ENCODE data around the gene CFAP52.
"Not testable (repeated sequence)": the region's sequence is repeated elsewhere in the genome, so short reads cannot be mapped to it uniquely, and the experiment has no call there.

The CFAP52 gene

GRCh38 chr17:9571201-9571600 lies 5.2 kb upstream of the CFAP52 start:
- DNase-seq = no peak

- peak; percentile 82 for DNase-seq
These were observed 901 bp upstream of the CFAP52 start, which contains the start of gene STX8 for GRCh38 chr17:9575381-9576101. TSS of gene STX8 (minus strand) at chr17:9575820. CDS start at chr17:9575808, 12 bp downstream.

- no peak for DNase-seq
These were observed 899 bp downstream of the CFAP52 start for GRCh38 chr17:9577373-9577709.

DNA sequence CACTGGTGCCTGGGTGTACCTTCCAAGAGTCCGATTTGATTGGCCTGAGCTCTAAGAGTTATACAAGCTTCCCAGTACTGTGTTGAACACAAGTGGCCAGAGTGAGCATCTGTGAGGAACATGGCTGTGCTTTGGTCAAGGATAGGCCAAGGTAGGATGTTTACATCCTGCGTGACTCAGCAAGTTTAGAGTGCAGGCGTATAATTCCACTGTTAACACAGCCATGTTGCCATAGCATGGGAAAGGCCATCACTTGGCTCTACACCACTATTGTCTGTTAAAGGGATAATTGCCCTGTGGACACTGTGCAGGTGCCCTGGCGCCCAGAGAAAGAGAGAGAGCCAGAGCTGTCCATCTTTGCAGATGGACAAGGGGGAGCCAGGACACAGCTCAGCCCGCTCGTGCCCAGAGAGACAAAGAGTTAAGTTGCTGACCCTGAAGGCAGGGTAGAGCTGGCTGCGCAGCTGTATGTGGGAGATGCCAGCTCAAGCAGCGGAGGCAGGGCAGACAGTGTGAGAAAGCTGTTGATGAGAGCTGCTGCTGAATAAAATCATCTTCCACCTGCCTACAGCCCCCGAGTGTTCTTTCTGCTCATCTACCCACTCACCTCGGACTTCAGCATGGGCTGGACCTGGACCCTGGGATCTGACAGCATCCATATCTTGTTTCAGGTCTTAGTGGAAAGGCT lies 11.7 kb downstream of the CFAP52 start:
- no peak for DNase-seq

GRCh38 chr17:9594065-9594464 lies 17.6 kb downstream of the CFAP52 start:
- no peak for DNase-seq

GRCh38 chr17:9597638-9598037 lies 21.2 kb downstream of the CFAP52 start:
- not testable (repeated sequence) for DNase-seq

DNA sequence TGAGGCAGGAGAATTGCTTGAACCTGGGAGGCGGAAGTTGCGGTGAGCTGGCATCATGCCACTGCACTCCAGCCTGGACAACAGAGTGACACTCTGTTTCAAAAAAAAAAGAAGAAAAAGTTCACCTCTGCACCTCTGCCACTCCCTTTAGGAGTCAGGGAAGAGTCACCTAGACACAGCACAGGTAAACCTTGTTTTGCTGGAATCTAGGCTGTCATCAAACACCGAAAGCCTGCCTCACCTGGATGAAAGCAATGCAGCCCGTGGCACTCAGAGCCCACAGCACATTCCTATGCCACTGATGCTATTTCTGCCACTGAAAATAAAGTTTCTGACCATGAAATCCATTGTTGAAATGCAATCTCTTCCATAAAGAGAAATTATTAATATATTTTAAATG lies 22.2 kb downstream of the CFAP52 start:
- DNase-seq = no peak

DNA sequence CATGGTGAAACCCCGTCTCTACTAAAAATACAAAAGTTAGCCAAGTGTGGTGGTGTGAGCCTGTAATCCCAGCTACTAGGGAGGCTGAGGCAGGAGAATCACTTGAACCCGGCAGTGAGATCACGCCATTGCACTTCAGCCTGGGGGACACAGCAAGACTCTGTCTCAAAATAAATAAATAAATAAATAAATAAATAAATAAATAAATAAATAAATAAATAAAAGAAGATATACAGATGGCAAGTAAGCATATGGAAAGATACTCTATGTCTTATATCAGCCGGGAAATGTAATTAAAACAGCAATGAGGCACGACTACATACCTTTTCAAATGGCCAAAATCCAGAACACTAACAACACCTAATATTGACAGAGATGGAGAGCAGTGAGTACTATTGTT lies 28.1 kb downstream of the CFAP52 start:
- DNase-seq = not testable (repeated sequence)

GRCh38 chr17:9606453-9606852 lies 30.0 kb downstream of the CFAP52 start:
- no peak for DNase-seq

- DNase-seq = not testable (repeated sequence)
These were observed 30.6 kb downstream of the CFAP52 start for GRCh38 chr17:9607058-9607457.

GRCh38 chr17:9611557-9611956 lies 35.1 kb downstream of the CFAP52 start:
- no peak for DNase-seq

DNA sequence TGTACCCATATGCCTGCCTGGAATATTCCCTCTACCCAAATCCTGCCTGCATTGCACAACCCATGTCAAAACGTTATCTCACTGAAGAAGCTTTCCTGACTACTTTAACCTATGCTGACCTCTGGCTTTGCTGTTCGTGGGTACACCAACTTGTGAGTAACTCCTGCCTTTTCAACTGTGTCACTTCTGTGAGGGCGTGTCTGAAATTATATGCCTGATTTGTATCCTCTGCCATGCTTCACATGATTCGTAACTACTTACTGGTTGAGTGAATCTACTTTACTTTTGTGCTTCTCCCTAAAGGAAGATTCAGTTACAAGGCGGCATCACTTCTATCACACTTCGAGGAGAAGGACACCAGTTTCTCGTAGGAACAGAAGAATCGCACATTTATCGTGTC lies 35.6 kb downstream of the CFAP52 start:
- DNase-seq = no peak

DNA sequence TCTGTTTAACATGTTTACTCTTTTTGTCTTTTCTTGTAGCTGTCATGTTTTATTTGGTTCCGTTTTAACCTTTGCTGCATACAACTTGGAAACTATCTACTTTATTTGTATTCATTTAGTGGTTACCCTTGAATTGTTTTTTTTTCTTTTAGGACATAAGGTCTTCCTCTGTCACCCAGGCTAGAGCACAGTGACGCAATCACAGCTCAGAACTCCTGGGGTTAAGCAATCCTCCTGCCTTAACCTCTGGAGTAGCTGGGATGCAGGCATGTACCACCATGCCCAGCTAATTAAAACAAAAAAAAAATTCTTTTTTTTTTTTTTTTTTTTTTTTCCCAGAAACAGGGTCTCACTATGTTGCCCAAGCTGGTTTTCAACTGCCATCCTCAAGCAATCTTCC lies 39.0 kb downstream of the CFAP52 start:
- DNase-seq = no peak

- DNase-seq = no peak
These were observed 46.5 kb downstream of the CFAP52 start for GRCh38 chr17:9622961-9623360.

DNA sequence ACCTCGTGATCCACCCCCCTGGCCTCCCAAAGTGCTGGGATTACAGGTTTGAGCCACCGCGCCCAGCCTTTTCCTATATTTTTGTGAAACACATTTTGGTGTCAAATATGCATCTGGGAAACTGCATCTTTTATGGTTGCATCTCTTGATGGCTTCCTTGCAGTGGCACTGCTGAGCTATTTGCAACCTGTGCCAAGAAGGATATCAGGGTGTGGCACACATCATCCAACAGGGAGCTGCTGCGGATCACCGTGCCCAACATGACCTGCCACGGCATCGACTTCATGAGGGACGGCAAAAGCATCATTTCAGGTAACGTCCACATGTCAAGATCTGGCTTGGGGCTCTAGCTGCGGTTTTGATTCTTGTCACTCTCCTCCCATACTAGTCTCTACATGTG lies 52.1 kb downstream of the CFAP52 start:
- no peak for DNase-seq

- no peak for DNase-seq
These were observed 56.3 kb downstream of the CFAP52 start for GRCh38 chr17:9632741-9633140.

DNA sequence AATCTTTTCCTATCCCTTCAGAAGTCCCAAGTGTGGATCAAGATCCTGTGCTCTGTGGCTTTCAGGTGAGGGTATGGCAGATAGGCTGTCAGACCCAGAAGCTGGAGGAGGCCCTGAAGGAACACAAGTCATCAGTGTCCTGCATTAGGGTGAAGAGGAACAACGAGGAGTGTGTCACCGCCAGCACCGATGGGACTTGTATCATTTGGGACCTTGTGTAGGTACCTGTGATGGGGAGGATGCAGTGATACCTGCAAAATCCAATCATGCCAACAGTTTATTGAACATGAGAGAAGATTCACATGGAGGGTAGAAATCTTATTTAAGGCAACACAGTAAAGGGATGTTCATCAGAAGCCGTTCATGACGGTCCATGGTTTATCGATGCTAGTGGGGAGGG lies 58.9 kb downstream of the CFAP52 start:
- no peak for DNase-seq

DNA sequence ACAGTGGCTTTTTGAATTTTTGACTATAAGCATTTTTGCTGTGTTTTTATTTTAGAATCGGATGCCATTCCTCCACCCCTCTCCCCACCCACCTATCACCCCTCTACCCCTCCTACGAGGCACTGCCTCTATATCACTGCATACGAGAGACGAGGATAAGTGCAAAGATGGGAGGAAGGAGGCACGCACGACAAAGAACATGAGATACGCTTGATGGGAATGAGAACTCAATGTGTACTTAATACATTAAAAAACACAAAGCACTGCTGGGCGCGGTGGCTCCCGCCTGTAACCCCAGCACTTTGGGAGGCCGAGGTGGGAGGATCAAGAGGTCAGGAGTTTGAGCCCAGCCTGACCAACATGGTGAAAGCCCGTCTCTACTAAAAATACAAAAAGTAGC lies 60.1 kb downstream of the CFAP52 start:
- DNase-seq = no peak

DNA sequence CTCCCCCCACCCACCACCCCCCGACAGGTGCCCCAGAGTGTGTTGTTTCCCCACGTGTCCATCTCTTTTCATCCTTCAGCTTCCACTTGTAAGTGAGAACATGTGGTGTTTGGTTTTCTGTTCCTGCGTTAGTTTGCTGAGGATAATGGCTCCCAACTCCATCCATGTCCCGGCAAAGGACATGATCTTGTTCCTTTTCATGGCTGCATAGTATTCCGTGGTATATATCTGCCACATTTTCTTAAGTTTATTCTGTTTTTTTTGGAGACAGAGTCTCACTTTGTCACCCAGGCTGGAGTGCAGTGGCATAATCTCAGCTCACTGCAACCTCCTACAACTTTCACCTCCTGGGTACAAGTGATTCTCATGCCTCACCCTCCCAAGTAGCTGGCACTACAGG lies 63.9 kb downstream of the CFAP52 start:
- DNase-seq = not testable (repeated sequence)

DNA sequence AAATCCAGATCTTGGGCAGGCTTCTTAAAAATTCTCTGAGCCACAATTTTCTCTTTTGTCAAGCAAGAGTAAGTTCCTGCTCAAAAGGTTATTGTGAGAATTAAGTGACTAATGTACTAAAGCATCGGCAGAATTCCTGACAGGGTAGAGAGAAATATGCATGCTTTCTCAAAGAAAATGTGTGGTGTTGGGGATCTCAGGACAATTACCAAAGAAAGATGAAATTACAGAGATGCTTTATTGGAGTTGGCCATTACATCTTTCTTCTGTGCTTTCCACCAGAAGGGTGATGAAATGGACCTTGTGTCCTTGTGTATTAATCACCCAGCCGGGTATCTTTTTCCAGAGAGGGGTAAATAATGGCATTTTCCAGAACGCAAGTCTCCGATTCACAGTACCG lies 67.2 kb downstream of the CFAP52 start:
- DNase-seq = no peak

DNA sequence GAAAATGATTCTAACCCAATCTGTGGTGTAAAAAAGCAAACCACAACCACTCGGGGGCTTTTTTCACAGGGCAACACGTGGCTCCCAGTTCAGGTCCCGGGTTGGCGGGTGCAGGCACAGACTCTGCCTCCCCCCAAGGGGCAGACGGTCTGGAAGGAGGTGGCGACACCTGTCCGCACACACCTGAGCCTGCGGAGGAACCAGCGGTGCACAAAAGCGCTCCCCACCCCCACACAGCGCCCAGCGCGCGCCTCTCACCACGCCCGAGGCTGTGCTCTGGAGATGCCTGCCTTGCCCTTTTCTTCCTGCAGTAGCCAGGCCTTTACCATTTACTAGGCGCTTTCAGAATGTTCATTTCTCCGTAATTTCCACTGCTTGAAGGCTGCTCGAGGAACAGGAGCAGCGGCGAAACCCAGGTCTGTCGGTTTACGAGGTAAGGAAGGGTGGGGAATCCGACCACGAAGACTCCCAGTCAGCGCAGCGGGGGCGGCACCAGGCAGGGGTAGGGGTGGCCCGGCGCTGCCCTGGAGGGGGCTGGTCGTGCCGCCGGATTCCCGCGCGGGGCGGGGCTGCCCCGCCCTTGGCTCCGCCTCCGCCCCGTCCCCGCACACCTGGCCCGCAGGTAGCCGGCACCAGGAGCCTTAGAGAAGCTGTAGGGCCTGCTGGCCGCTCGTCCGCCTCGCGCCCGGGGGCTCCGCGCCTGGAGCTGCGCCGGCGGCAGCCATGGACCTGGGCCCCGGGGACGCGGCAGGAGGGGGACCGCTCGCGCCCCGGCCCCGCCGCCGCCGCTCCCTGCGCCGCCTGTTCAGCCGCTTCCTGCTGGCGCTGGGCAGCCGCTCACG lies 68.7 kb downstream of the CFAP52 start, which contains the start of gene USP43:
Gene USP43 (plus strand): TSS at position 608 of the 842 bp plus-strand sequence. CDS start 116 bp downstream, at position 724.
- DNase-seq = peak; percentile 5

- peak; percentile 3 for DNase-seq
These were observed 69.6 kb downstream of the CFAP52 start for GRCh38 chr17:9645851-9646545.

GRCh38 chr17:9646546-9646885 lies 70.1 kb downstream of the CFAP52 start:
- no peak for DNase-seq

Data from CD4-positive, alpha-beta T cell treated with Interleukin-10 for 1 hour (primary cell).